ENCODE data around the gene ADH5. TPM values are rescaled to one million over a fixed set of nuclear protein-coding genes. Genes with fewer than 3 reads are reported as not detected.

ADH5 gene
- total and polyA plus RNA-seq, 2 of the 8 experiments (the other 6 are each of a cell fraction or from before 2014, with no cell fraction given), result 223 to 327 TPM

DNA sequence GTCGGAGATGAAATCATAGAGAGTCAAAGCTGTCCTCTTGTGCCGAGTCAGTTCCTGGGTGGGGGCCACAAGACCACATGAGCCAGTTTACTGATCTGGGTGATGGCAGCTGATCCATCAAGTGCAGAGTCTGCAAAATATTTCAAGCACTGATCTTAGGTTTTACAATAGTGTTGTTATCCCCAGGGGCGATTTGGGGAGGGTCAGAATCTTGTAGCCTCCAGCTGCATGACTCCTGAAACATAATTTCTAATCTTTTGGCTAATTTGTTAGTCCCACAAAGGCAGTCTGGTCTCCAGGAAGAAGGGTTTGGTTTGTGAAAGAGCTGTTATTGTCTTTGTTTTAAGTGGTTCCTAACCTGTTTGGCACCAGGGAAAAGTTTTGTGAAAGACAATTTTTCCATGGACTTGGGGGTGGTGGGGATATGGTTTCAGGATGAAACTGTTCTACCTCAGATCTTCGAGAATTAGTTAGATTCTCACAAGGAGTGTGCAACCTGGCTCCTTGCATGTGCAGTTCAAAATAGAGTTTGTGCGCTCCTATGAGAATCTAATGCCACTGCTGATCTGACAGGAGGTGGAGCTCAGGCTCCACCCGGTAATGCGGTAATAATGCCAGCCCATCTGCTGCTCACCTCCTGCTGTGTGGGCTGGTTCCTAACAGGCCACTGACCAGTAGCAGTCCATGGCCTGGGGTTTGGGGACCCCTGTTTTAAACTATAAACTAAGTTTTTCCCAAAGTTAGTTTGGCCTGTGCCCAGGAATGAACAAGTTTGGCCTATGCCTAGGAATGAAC is 63.9 kb downstream of the ADH5 start:
- Histone ChIP-seq H4K8ac (ENCODE audit: extremely low read depth, insufficient read depth, low read length) (no peak overlapping the region), H3K23ac (ENCODE audit: insufficient read length) (no peak overlapping the region), H3K27ac (ENCODE audit: low read depth, low read length) (no peak overlapping the region), H3K23me2 (ENCODE audit: low read depth, low read length) (no peaks in the 10 kb centered on the region), H3K56ac (replicated peaks; ENCODE audit: insufficient read length, low read depth, low read length) (no peak overlapping the region), H2BK15ac (ENCODE audit: low read length) (no peak overlapping the region), H3K9me3 (ENCODE audit: insufficient read depth in 2 of 2, low read depth in 1 of 2, low read length in 1 of 2) (no peaks in the 10 kb centered on the region), H2BK5ac (ENCODE audit: low read depth, low read length) (no peak overlapping the region), H3K4ac (replicated peaks; ENCODE audit: insufficient read length, low read depth, low read length) (no peak overlapping the region), H3K79me1 (ENCODE audit: low read depth, low read length) (peaks cover 4% of the 10 kb centered on the region), H2BK120ac (replicated peaks; ENCODE audit: low read depth, low read length) (no peak overlapping the region), H4K5ac (ENCODE audit: insufficient read length, low read depth, low read length) (no peak overlapping the region), H3K4me3 (ENCODE audit: extremely low read depth in 1 of 4, insufficient read depth in 2 of 4, low read depth in 3 of 4, low read length in 4 of 4) (no peak overlapping the region), H4K91ac (replicated peaks; ENCODE audit: insufficient read length, low read length) (no peak overlapping the region), H3K27me3 (replicated peaks in 1 of 4; ENCODE audit: control insufficient read depth in 3 of 4, extremely low read depth in 1 of 4, insufficient read depth in 3 of 4, low read length in 3 of 4) (no peaks in the 10 kb centered on the region), H3K36me3 (ENCODE audit: control insufficient read depth in 2 of 4, insufficient read depth in 4 of 4, low read length in 3 of 4) (peaks cover 0 to 13% (median 0%) of the 10 kb centered on the region in 4 experiments; a peak in 2 of 8 replicates), H3K14ac (ENCODE audit: insufficient read length) (no peak overlapping the region), H4K20me1 (replicated peaks in 1 of 2; ENCODE audit: control insufficient read depth in 1 of 2, insufficient read depth in 2 of 2, low read length in 2 of 2) (peaks cover 4 to 17% of the 10 kb centered on the region in 2 experiments), H3K9ac (replicated peaks in 1 of 4; ENCODE audit: extremely low read depth in 1 of 4, low read depth in 3 of 4, low read length in 3 of 4) (no peak overlapping the region), H2AFZ (ENCODE audit: low read length) (no peak overlapping the region), H2BK20ac (ENCODE audit: low read length) (no peak overlapping the region), H3K79me2 (ENCODE audit: control insufficient read depth in 1 of 2, insufficient read depth in 2 of 2, low read length in 2 of 2) (peaks cover 16 to 100% of the 10 kb centered on the region in 2 experiments), H3K4me1 (replicated peaks in 1 of 4; ENCODE audit: control insufficient read depth in 3 of 4, insufficient read depth in 4 of 4, low read length in 3 of 4) (peaks cover 0 to 15% (median 8%) of the 10 kb centered on the region in 4 experiments), H2BK12ac (ENCODE audit: low read depth, low read length) (no peak overlapping the region), H3K4me2 (ENCODE audit: insufficient read depth in 1 of 2, low read depth in 2 of 2, low read length in 2 of 2) (no peak overlapping the region), H3K18ac (ENCODE audit: extremely low read depth, low read length) (no peak overlapping the region), H2AK5ac (ENCODE audit: low read depth, low read length) (no peak overlapping the region)
- DNase-seq (ENCODE audit: low read depth in 1 of 2, low spot score in 2 of 2), result no peak
- 85% methylated on average over 7 of the region's 7 CpGs; no CpG with 5 or more reads in 1 of the 2 experiments for WGBS, 2 experiments (ENCODE audit: extremely low coverage in 1 of 2, insufficient coverage in 1 of 2, insufficient read length in 1 of 2, insufficient replicate concordance in 2 of 2, low coverage in 1 of 2, low lambda C conversion rate in 2 of 2, missing lambda C conversion rate in 1 of 2)
- CTCF ChIA-PET (ENCODE audit: partially characterized antibody), result interaction anchor here (0.6 to 2.1 kb wide), 6 partner anchors 29 to 806 kb away, joined by 3 to 10 read pairs (median 4); partner anchors contain the start of gene METAP1
- POLR2A ChIA-PET (ENCODE audit: partially characterized antibody), result interaction anchor here (0.8 to 1.5 kb wide), 5 partner anchors 10 to 31 kb away, joined by 3 to 8 read pairs (median 4); partner anchors contain the start of gene METAP1
- FAIRE-seq, result no peak
- peak in 1 of 2 experiments; percentile 15; a peak in 1 of 4 replicates for TF ChIP-seq RAD21 (IDR thresholded peaks at IDR 0.05 in 1 of 2, conservative IDR thresholded peaks at IDR 0.05 in 1 of 2; ENCODE audit: low read depth in 2 of 2, low read length in 2 of 2)
- no peak for TF ChIP-seq SIN3A (conservative IDR thresholded peaks at IDR 0.05 in 1 of 2, IDR thresholded peaks at IDR 0.05 in 1 of 2; ENCODE audit: low read depth in 1 of 2, low read length in 2 of 2)
